HG03064 (cell line): ENCODE measurements around the gene CAMK2A.

Source experiments
- ATAC-seq: cut with Tn5 transposase; IDR thresholded peaks from one replicate; pipeline ENCODE4 v1.9.1; 2021; ENCODE audit warnings: low read depth; ENCODE audit not compliant: unreplicated experiment

The CAMK2A gene

DNA sequence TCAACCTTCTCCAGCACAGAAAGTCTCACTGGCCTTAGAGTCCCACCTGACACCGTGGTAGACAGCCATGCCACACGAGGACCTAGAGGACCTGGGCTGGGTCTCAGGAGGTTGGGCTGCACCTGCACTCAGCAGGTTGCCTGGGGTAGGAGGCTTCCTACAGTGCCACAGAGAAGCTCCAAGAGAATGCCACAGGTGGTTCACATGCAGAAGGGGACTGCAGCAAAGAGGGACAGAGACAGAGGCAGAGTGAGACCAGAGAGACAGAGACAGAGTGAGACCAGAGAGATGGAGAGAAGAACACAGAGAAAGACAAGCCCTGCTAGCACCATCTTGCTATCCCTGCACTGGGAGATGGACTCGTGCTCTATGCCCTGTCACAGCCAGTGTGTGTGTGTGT, 5.7 kb downstream of the CAMK2A start:
- no peak for ATAC-seq

DNA sequence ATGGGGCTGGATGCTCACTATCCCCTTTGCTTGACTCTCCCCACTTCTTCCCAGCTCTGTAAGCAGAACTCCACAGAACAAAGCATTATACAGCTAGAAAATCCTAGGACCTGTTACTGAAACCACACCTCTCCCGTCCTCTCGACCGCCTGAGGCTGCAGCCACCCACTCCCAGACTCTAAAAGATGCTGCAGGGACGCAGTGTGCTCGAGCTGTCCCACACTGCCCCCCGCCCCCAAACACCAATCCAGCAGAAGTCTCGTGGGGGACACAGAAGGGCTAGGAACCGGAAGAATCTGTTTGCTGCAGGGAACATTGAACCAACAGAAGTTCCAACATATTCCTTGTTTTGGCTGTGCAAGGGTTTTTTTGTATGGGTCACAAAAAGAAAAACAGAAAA, 7.6 kb downstream of the CAMK2A start:
- ATAC-seq: no peak

DNA sequence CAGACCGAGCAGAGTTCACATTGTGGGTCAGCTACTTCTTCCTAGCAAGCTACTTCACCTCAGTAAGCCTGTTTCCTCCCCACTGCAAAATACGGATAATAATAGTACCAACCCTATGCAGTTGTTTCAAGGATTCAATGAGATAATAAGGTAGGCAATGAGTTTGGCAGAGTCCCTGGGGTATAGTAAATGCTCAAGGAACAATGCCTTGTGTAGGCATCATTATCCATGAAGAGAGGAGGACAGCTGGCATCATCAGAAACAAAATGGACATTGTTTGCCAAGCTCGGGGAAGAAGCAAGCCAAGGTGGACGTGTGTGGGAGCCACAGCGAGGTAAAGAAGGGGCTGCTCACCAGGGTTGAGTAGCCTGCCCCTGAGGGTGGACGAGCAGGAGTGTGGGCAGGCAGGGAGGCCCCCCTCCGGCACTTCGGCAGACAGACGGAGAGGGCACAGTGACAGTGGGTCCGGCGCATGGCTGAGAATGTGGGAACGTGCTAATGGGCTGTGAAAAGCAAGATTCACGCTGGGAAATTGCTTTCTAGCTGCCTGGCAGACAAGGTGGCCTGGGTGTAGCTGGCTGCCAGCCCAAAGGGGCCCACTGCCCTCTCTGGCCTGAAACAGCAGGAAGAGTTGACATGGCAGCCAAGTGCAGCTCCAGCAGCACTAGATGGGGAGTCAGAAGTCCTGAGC, 10.1 kb downstream of the CAMK2A start:
- no peak for ATAC-seq

DNA sequence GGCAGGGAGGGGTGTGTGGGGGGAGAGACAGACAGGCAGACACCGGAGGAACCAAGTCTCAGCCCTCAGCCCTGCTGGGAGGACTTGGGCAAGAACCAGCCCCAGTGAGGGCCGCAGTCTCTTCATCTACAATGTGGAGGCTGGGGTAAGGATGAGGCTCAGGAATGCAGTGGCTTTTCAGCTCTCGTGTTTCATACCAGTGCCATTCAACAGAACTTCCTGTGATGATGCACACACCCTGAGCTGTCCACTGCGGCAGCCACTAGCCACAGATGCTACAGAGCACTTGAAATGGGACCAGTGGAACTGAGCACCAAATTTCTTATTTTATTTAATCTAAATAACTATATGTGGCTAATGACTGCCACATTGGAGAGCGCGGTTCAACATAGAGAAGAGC, 10.7 kb downstream of the CAMK2A start:
- ATAC-seq: no peak

DNA sequence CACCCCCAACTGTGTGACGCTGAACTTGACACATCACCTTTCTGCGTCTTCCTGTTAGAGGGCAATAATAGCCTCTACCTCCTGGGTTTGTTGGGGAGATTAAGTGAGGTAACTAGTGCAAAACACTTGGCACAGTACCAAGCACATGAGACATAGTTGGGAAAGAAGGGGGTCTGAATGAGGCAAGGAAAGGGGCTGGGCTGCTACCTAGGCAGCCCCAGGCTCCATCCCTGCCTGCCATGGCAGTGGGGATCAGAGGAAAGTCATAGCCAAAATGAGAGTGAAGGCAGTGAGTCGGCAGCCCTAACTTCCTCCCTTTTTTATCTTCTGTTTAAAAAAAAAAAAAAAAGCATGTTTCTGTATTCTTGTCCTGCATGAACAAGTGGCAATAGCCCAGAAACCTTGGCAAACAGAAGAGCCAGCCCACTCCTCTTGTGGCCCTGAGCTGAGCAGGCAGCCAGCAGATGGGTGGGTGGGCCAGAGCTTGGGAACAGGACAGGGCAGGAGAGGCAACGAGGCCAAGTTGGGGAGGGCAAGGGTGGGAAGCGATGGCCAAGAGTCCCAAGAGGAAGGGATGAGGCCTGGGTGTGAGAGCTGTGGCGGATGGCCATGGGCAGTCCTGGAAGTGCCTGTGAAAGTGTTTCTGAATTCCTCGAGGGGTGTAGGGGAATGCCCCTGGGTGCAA, 11.4 kb downstream of the CAMK2A start:
- ATAC-seq: no peak

DNA sequence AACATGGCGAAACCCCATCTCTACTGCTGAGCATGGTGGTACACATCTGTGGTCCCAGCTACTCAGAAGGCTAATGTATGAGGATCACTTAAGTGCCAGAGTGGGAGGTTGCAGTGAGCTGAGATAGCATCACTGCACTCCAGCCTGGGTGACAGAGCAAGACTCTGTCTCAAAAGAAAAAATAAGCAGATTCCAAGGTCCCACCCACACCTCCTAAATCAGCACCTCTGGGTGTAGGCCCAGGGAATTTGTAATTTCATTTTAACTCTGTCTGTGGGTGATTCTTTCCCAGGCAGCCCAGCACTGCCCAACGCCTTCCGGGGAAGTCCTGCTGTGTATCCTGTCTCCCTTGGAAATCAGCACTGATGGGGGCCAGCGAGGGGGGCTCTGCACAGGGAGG, 12.5 kb downstream of the CAMK2A start:
- ATAC-seq: no peak

DNA sequence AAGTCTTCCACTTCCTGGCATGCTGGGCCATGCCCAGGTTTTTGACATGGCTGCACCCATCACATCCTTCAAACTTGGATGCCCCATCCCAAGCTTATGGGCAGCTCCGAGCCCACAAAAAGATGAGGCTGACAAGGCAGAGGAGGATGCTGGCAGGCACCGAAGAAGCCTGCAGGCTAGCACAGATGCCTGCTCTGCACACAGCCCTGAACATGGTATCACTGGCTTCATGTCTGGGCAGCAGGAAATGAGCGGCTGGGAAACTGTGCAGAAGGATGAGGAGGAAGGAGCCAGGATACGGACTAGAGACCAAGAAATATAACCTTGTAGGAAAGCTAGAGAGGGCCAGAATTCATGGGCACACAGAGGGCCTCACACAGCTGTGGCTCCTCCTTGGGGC, 14.8 kb downstream of the CAMK2A start:
- ATAC-seq: no peak

DNA sequence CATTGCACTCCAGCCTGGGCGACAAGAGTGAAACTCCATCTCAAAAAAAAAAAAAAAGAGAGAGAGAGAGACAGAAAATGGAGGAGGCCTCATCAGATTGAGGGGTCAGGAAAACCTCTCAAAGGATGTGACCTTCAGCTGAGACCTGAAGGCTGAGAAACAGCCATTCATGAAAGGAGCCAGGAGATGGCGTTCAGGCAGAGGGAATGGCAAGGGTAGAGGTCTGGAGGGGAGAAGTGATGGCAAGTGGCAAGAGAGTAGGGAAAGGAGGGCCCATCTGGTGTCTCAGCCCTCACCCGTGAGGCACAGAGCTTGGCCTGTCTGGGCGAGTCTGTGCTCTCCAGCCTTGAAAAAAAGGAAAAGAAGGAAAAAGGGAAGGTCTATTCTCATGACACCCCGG, 17.0 kb downstream of the CAMK2A start:
- no peak for ATAC-seq

DNA sequence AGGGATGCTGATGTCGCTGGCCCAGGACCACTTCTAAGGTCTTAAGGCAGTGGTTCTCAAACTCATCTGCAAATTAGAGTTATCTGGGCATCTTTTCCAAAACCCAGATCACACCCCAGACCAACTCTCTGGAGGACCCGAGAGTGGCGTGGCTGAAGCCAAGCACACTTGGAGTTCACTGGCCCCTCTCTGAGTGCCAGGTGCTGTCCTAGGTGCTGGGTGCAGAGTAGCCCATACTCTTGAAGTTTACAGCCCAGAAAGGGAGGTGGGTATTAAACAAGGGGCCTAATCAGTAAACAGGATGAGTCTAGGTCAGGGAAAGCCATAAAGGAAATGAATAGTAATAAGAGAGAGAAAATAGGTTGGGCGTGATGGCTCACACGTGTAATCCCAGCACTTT, 17.6 kb downstream of the CAMK2A start:
- ATAC-seq: no peak

DNA sequence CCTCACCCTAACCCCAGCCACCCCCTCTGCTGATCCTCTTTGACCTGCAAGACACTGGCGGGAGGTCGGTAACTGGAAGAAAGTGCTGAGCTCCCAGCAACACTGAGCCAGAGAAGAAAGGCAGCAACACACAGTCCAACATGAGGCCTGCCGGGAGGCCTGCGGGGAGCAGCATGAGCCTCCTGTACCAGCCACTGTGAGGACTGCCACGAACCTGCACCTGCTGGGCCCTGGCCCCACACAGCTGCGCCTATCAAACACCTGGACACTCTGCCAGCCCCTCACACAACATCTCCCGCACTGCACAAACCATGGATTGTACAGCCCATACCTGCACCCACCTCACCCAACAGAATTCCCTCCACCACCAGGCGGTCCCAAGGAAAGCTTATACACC, 18.3 kb downstream of the CAMK2A start:
- ATAC-seq: no peak

DNA sequence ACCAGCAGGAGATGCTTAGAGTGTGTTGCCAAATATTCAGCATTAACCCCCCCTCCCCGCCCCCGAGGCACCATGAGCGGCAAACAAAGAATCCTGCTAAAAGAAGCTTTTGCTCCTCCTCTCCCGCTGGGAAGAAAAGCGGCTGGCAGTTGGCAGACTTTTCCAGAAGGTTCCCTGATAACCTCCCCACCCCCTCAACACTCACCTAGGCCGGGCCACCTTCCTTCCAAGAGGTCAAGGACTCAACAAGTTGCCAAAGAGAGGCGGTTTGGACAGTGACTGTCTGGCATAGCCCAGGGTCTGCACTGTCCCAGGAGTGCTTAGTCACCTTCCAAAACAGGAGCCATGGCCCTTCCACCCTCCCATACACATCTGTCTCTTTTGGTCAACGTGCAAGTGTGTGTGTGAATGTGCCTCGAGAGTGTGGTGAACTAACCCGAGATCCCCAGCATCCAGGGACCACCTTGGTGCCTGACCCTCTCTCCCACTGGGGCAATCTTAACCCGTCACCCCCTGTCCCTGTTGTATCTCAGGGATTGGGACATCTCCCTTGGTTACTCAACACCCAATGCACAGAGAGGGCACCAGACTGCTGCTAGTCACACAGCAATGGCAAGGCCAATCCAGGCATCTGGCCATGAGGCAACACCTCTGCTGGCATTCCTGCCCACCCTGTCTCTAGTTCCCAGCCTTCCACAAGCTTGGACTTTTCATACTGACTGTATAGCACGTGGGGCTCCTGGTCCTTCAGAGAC, 18.9 kb downstream of the CAMK2A start:
- ATAC-seq: no peak

DNA sequence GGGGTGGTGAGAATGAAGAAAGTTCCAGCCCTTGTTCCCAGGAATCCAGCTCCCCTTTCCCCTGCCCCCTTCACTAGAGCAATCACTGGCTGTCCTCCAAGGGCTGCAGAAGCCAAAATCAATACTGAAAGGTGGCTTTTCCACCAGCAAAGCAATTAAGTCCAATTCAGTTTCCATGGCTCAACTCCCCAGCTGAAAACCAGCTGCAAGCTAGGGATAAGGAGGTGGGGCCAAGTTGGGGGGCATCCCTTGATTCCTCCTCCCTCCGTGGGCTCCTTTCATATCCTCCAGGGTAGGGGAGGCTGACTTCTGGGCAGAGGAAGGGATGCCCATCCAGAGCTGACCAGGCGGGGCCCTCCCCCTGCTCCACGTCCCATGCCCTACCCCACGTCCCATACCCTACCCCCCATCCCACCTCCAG, 22.7 kb downstream of the CAMK2A start:
- no peak for ATAC-seq

DNA sequence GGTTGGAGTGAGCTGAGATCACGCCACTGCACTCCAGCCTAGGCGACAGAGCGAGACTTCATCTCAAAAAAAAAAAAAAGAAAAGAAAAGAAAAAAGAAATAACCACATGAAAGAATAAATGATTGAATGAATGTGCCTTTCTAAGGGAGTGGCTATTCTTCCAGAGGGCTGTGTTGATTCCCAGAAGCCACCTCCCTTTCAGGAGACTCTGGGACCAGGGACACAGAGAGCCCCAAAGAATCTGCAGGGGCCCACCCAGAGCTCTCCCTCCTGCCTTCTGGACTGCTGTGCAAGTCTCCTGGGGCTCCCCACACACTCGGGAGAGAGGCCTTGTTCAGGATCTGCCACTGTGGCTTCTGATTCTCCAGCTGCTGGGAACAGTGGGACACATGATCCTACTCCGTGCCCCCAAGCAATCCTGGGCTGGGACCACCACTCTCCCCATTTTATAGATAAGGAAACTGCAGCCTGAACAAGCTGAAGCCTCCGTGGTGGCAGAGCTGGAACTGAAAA, 23.6 kb downstream of the CAMK2A start:
- no peak for ATAC-seq

DNA sequence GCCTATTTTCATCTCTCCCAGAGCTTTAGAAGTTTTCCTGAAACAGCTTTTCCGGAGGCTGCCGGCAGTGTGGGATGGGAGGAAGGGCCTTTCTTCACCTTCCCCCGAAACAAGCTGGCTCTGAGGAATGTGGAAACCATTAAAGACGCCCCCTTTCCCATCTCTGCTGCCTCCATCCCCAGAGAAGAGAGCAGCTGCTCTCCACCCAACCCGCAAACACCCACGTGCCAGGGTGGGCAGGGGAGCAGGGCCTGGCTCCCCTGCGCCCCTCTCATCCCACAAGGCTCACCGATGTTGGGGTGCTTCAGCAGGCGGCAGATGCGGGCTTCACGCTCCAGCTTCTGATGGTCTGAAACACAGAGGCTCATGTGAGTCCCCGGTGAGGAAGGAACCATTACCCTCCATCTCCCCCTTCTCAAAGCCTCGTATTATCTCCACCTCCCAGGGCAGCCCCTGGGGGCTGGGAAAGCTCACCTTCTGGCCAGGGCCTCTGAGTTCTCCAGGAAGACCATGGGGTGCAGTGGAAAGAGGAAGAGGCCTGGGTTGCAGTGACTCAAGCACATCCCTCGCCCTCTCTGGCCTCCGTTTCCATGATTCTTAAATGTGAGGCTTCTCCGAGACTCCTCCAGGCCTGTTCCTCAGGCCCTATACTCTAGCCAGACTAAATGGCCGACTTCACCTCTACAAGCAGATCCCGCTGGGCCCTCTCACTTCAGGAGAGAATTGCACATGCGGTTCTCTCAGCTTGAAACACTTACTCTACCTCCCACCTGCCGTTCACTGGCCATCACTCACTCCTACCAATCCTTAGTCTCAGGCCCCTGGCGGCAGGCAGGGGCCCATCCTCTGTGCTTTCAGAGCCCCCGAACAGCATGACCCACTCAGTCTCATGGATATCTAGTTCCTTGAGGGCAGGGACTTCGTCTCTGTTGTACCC, 24.6 kb downstream of the CAMK2A start:
- no peak for ATAC-seq

DNA sequence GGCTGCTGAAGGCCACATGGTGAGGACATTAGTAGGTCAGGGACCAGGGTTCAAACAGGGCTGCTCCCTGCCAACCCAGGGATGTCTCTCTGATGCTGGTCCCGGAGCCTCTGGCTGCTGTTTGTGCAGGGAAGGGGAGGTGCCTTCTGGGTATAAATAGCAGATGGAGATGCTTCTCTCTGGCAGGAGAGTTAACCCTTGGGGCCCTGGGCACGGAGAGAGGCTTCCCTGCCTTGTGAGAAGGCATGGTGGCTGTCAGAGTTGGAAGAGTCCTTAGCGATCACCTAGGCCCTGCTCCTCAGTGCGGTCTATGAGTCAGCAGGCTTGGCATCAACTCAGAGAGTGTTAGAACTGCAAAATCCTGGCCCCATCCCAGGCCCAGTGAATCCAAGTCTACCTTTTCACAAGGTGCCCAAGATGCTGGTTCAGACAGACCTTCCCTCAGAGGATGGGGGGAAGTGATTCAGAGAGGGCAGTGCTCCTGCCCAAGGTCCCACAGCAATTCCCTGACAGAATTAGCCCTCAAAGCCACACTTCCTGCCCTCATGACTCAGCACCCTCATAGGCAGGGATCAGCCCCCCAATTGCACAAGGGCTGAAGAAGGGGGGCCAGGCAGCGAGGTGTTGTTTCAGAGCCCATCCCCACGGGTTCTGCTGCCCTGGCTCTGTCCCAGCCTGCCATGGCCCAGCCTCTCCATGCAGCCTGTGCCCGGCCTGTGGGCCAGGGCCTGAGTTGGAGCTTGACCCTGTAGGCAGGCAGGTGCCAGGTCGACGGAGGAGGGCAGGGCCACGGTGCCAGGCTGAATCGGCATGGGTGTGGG, 25.6 kb downstream of the CAMK2A start:
- no peak for ATAC-seq

DNA sequence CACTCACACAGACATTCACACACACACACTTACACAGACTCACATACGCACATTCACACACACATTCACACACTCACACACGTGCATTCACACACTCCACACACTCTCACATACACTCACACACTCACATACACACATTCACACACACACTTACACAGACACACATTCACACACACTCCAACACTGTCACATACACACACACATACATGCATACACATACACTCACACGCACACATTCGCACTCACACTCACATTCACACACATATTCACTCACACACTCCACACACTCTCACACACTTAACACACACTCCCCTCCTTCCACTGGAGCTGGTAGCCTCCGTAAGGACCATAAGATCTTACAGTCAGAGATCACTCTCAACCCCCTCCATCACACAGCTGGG, 26.2 kb downstream of the CAMK2A start:
- no peak for ATAC-seq

DNA sequence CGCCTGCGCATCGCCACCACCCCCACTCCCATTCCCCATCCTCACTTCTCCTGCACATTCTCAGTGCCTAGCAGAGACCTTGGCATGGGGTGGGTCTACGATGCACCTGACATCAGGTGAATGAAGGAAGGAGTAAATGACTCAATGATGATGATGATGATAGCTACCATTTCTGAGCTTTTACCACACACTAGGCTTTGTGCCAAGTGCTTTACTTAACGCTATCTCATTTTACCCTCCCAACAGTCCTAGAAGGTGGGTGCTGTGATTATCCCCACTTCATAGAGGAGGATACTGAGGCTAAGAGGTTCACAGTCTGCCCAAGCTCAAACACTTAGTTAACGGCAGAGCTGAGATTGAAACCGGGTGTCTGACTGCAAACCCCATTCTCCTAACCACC, 27.1 kb downstream of the CAMK2A start:
- no peak for ATAC-seq

DNA sequence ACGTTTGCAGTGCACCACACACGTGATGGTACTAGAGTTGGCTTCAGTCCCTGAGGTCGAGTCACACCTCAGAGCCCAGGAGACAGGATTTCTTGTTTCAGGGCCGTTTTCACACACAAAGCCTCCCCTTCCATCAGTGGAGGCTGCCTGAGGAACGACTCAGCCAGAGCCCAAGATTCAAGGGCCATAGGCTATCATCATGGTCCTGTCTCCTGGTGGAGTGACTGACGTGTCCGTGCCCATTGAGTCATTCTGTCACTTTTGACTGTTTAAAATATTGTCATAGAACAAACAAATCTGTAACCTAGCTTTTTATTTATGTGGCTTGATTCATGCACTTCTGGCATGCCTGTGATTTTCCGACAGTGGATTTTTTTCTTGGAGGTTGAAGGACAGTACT, 28.3 kb downstream of the CAMK2A start:
- no peak for ATAC-seq

DNA sequence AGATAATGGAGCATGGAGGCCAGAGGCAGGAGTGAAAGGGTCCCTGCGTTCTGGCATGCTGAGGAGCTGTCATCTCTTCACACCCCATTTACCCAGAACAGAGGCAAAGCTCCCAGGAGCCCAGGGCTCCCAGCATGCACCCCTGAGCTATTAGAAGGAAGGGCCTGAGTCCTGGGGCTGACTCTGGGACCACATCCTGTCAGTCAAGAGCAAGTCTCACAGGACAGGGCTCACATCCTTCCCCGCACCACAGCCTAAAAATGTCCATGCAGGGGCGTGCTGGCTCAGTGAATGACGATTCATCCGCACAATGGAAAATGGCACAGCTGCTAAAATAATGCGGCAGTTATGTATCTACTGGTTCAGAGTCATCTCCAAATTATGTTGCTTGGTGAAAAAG, 31.4 kb downstream of the CAMK2A start:
- ATAC-seq: no peak

DNA sequence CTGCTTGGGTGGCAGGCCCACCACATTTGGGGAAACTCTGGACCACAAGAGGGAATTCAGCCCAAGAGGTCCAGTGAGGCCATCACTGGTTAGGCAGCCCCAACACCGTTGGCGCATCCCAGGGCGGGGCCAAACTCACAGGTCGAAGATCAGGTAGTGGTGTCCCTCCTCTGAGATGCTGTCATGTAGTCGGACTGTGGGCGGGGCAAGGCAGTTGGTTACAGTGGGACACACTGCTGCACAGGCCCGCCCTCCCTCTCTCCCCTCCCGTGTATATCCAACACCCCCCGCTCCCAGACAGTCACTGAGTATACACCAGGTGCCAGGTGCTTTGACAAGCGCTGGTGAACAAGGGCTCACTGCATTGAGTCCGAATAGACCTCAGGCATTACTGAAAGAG, 32.1 kb downstream of the CAMK2A start:
- no peak for ATAC-seq
